Stimulated activated CD8-positive, alpha-beta memory T cell treated with anti-CD3 and anti-CD28 coated beads, Interleukin-15, amount 100 ng/mL, for 24 hours (primary cell): Measurements from ENCODE around the gene ANGEL2.
"Not testable (repeated sequence)": the region's sequence is repeated elsewhere in the genome, so short reads cannot be mapped to it uniquely, and the experiment has no call there.

ENCODE experiments used
- DNase-seq: peaks from one replicate; pipeline ENCODE4 v3.0.0-alpha.2; 2020; ENCODE audit warnings: low read depth

Gene ANGEL2

GRCh38 chr1:212975111-212975918 lies 40.4 kb downstream of the ANGEL2 start:
- DNase-seq, result no peak

DNA sequence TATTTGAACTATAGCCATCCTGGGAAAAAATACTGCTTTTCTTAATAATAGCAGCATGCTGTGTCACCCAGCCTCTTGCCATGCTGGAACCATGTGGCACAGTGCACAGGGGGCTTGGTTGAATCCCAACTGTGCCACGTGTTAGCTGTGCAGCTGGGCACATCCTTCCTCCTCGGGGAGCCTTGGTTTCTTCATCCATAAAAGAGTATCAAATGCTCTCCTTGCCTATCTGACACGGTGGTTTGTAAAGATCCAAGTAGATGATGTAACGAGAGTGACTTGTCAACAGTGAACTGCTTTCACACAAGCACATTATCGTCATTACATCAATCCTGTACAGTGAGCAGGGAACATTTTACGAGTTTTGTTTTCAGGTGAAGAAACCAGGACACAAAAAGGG lies 41.0 kb downstream of the ANGEL2 start:
- DNase-seq, result no peak

DNA sequence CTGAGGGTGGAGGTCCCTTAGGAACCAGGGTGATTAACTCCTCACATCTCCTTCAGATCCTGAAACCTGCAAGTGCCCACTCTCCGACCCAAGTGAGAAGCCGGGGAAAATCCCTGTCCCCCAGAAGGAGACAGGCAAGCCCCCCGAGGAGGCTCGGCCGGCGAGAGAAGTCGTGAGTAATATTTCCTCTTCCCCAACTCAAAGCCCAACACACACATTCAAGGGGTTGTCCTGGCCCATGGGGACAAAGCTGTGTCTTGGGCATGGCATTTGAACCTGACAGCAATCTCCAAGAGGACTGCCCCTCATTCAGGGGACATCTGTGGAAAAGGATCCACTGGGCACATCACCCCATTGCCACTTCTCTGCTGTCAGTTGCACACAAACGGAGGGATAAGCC lies 41.8 kb downstream of the ANGEL2 start:
- DNase-seq, result no peak

DNA sequence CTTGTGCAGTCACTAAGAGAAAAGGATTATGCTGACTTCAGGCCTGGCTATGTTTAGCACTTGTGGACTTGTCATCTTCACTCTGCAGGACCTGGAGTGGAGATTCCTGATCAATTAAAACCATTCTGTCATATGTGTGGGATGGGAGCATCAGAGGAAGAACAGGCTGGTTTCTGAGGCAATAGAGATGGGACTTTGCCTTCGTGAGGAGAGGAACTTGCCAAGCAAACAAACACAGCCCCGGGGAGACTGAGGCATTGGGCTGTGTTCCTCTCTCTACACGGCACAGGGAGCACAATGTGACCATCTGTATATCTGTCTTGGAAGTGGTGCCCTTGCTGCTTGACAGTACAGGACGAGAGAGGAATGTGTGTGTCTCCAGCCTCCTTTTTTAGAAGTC lies 42.2 kb downstream of the ANGEL2 start:
- DNase-seq, result no peak

DNA sequence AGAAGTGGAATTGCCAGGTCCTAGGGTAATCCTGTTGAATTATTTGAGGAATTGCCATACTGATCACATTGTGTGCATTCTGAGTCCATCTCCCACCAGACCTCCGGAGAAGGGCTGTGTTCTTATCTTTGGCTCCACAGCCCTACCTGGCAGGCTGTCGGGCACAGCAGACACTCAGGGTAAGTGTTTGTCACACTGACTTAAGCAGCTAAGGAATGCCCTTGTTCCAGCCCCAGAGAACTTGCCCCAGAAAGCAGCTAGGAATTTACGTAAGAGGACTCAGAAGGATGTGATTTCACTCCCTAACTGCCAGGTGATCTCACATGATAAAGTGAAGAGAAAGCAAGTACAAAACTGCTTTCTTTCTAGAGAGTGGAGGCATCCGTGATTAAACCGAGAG lies 44.4 kb downstream of the ANGEL2 start:
- no peak for DNase-seq

DNA sequence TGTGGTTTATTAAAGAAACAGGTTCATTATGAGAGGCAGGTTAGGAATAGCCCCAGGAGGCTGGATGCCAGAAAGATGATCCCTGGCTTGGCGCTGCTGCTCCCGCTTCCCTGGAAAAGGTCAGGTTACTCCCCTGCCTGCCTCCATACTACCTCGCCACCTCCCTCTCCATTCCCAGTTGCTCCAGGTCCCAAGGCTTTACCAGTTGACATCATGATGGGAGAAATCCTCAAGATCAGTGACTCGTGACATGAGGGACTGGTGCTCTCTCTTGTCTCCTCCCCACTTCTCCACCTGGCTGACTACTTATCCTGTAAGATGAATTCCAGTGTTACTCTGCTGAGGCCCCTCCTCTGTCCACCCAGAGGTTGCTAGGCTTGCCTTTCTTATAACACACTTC lies 45.6 kb downstream of the ANGEL2 start:
- DNase-seq, result no peak

DNA sequence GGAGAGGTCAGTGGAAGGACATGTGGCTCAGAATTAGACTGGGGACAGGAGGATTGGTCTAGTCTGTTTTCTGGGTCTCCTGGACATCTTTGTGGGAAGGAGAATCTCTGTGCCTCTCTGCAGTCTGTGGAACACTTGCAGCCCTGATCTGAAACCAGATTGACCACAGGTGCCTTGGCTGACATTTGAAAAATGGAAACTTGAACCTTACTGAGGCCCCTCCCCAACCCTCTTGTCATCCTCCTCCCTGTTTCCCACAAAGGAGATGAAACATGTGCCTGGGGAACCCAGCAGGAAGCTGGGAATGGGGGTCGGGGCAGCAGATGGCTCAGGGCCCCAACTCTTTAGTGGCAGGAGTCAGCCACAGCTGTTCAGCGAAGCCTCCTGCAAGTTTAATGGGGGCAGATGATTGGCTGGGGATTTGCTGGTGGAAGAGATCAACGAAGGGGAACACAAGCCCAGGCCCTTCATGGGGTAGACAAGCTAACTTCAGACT lies 47.3 kb downstream of the ANGEL2 start:
- no peak for DNase-seq

- DNase-seq, result no peak
These were observed 47.9 kb downstream of the ANGEL2 start for GRCh38 chr1:212967801-212968200.

GRCh38 chr1:212966616-212967015 lies 49.1 kb downstream of the ANGEL2 start:
- no peak for DNase-seq

DNA sequence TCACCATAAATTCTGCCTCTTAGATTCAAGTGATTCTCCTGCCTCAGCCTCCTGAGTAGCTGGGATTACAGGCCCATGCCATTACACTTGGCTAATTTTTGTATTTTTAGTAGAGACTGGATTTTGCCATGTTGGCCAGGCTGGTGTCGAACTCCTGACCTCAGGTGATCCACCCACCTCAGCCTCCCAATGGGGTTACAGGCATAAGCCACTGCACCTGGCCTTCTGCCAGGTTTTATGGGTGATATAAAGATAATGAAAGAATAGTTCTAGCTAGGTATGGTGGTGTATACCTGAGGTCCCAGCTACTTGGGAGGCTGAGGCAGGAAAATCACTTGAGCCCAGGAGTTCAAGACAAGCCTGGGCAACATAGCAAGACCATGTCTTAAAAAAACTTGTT lies 50.7 kb downstream of the ANGEL2 start:
- not testable (repeated sequence) for DNase-seq

GRCh38 chr1:212964102-212964501 lies 51.6 kb downstream of the ANGEL2 start:
- no peak for DNase-seq

- DNase-seq, result no peak
These were observed 53.2 kb downstream of the ANGEL2 start for GRCh38 chr1:212962509-212962908.

GRCh38 chr1:212960932-212961331 lies 54.7 kb downstream of the ANGEL2 start:
- DNase-seq, result no peak

DNA sequence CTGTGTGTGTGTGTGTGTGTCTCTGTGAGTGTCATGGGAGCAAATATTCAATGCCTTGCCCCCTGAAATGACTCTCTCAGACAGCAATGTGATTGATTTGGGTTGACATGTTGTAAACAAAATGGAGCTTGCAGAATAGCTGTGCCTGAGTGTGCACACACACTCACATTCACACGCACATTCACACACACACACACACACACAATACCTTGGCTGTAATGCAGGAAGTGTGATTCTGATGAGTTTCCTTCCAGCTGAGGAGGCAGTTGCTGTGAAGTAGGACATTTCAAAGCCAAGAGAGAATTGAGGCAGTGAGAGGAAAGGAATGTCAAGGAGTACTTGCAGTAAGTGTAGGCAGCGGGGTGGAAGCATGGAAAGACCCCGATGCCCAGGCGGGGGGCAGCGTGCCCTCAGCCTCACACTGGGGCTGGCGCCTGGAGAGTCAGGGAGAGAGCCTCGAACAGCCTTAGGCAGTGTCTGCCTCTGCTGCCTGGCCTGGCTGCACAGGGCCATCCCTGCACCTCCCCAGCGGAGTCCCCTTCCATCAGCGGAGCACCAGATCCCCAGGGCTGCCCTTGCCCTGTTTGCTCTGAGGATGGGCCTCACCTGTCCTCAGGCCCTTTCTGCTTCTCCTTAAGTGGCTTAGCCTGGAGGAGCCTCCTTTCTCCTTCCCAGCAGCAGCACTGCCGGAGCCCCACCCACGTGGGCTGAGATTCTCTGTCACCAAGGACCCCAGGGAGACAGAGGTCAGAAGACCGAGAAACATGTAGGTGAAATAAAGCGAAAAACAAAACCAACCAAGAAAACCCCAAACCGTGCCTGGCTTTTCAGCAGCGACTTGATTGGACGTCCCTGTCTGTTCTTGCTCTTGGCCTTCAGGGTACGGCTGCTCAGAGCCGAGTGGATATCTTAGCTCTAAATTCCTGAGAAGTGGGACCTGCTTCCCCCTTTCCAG lies 56.1 kb downstream of the ANGEL2 start:
- no peak for DNase-seq

DNA sequence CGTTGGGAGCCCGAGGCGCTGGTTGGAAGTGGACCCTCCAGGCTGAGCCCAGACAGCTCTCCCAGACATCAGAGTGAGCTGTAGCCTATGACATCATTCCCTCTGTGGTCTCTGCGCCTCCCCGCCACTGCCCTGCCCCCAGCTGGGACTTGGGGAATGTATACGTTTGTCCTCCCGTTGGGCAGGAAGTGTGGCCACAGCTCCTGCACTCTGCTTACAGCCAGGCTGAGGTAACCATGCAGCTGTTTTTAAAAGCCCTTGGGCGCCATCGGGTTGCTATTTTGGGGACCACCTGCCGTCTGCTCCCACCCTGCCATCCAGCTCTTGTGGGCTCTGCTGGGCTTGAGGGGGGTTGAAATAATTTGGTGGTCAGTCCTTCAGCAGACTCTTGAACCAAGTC lies 57.5 kb downstream of the ANGEL2 start:
- no peak for DNase-seq

- DNase-seq, result no peak
These were observed 58.1 kb downstream of the ANGEL2 start for GRCh38 chr1:212957546-212957945.

DNA sequence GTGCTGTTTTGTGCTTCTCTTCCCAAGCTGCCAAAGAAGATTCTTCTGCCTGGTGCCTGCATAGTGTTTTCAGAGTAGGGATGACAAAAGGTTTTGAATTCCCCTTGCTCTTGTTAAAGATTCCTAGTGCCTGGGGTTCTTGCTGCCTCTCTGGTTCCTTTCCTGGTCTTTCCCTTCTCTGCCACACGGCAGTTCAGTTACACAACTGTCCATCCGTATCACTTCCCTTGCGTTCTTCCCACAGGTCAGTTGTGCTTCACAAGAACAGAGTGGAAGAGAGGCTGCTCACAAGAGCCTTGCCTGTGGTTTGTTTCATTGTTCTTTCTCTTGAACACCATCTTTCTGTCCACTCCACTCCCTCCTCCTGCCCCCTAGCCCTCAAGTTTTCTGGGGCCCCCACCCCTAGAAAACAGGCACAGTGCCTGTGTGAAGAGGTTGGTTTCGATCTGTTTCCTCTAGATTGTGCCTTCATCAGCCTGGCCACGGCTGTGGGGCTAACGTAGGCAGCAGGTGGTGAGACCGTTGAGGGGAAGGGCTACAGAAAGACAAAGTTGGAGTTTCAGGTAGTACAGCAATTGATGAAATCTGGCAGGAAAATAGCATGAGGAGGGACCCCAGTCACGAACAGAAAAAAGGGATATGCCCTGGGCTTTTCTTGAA lies 59.6 kb downstream of the ANGEL2 start:
- DNase-seq, result no peak

- no peak for DNase-seq
These were observed 60.6 kb downstream of the ANGEL2 start for GRCh38 chr1:212955098-212955497.

DNA sequence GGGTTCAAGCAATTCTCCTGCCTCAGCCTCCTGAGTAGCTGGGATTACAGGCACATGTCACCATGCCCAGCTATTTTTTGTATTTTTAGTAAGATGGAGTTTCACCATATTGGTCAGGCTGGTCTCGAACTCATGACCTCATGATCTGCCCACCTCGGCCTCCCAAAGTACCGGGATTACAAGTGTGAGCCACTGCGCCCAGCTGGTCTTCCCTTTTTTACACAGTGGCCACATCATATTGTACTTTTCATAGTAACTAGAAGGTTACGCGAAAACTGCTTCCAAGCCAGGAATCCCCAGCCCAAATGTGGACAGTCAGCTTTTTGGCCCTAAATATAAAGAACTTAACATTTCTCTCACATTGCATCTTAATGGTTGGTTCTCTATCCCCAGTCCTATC lies 61.2 kb downstream of the ANGEL2 start:
- no peak for DNase-seq

DNA sequence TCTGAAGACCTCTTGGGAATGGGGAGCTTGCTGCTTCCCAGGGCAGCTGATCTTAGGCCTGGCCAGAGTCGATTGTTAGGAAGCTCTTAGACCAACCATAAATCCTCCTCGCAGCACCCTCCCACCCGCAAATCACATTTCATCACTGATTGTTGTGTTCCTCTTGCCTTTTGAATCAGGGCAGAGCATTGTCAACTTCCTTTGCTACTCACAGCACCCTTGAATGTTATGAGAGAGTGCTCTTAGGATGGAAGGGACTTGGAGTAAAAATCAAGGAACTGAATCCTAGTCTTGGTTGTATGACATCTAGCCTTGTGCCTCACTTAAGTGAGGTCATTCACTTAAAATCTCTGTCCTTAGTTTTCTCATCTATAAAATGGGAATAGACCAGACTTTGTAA lies 62.3 kb downstream of the ANGEL2 start:
- DNase-seq, result no peak

DNA sequence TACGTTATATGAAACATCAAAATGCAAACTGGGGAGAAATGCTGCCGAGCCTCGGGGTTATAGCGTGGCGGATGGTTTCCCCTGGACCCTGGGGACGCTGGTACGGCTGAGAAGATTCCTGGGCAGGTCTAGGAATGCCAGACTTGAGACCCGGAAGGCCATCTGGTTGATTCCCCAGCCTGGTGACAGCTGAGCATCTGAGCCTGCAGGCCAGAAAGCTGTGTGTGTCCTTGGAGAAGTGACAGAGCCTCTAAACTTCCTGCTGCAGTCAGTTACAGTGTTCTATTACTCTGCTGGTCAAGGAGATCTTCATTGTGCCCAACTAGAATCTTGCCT lies 63.1 kb downstream of the ANGEL2 start:
- no peak for DNase-seq

DNA sequence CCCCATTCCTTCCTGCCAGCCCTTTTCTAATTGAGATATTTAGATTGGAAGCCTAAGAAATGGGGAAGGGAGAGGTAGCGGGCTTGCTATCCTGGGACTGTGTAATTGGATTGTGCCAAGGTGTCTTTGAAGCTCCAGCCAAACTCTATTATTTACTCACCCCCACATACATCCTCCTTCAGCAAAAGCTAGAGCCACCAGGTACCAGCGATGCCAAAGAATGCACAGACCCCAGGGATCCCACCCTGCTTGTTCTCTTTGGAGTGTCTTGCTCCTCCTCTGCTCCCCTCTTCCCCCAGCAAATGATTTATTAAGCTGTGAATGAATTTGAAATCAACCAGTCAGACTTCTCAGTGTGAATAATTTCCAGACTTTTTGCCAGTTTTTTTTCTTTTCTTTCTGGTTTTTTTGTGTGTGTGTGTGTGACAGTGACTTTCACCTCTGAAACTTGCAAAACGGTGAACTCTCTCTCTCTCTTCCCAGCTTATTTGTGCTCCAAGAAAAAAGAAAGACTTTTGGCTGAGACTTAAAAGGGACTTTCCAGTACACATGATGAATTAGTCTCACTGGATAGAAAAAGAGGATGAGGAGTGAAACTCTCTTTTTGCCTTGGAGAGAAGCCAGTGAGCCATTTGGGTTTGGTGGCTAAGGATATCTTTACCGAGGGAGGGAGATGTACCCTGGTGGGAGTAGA lies 63.6 kb downstream of the ANGEL2 start:
- DNase-seq, result no peak
